Measurements from ENCODE around the gene PKIG. TPM values are rescaled to one million over a fixed set of nuclear protein-coding genes. Genes with fewer than 3 reads are reported as not detected.

The PKIG gene
- total RNA-seq, 2 donors from 2014 or later: 61.5 to 77.6 TPM

DNA sequence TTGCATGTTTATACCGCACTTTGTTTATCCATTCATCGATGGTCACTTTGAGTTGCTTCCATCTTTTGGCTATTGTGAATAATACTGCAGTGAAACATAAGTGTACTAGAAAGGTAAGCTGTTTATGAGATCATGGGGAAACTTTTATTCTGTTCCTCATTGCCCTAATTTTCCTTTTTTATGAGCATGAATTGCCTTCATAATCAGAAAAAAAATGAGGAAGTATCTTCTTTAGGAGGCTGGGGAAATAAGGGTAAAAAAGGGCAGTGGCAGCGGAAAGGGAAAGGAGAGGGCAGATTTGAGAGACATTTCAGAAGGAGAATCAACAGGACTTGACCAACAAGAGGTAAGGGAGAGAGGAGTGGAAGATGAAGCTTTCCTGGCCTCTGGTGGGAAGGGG is 46.2 kb upstream of the PKIG start:
- no peaks in the 10 kb centered on the region for H3K9me3 Mint-ChIP-seq
- Histone ChIP-seq H3K36me3 (ENCODE audit: control insufficient read depth, insufficient read depth, low read length) (no peaks in the 10 kb centered on the region), H3K4me1 (ENCODE audit: control insufficient read depth, insufficient read depth, low read length) (no peaks in the 10 kb centered on the region), H3K4me3 (ENCODE audit: low read length) (peak overlapping the region; percentile 19), H3K9ac (ENCODE audit: extremely low read depth, low read length, poor library complexity, severe bottlenecking) (no peak overlapping the region), H3K27ac (ENCODE audit: low read depth, low read length) (no peak overlapping the region), H3K9me3 (ENCODE audit: control insufficient read depth, low read length) (no peaks in the 10 kb centered on the region), H3K27me3 (ENCODE audit: control insufficient read depth, insufficient read depth, low read length, poor library complexity, severe bottlenecking) (no peaks in the 10 kb centered on the region)
- H3K27ac Mint-ChIP-seq: peak overlapping the region; percentile 57
- TF ChIP-seq, protein P1, sequence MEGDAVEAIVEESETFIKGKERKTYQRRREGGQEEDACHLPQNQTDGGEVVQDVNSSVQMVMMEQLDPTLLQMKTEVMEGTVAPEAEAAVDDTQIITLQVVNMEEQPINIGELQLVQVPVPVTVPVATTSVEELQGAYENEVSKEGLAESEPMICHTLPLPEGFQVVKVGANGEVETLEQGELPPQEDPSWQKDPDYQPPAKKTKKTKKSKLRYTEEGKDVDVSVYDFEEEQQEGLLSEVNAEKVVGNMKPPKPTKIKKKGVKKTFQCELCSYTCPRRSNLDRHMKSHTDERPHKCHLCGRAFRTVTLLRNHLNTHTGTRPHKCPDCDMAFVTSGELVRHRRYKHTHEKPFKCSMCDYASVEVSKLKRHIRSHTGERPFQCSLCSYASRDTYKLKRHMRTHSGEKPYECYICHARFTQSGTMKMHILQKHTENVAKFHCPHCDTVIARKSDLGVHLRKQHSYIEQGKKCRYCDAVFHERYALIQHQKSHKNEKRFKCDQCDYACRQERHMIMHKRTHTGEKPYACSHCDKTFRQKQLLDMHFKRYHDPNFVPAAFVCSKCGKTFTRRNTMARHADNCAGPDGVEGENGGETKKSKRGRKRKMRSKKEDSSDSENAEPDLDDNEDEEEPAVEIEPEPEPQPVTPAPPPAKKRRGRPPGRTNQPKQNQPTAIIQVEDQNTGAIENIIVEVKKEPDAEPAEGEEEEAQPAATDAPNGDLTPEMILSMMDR (conservative IDR thresholded peaks at IDR 0.05): no peak
- H3K4me1 Mint-ChIP-seq: peaks cover 14% of the 10 kb centered on the region
- no peak for DNase-seq
- 95 to 100% methylated on average over 3 of the region's 3 CpGs for WGBS, 2 experiments (ENCODE audit: insufficient coverage in 1 of 2, insufficient read length in 1 of 2)
- H3K4me3 Mint-ChIP-seq: no peak overlapping the region
- no peaks in the 10 kb centered on the region for H3K36me3 Mint-ChIP-seq (ENCODE audit: low read depth)
- H3K27me3 Mint-ChIP-seq (ENCODE audit: insufficient read depth): no peaks in the 10 kb centered on the region

DNA sequence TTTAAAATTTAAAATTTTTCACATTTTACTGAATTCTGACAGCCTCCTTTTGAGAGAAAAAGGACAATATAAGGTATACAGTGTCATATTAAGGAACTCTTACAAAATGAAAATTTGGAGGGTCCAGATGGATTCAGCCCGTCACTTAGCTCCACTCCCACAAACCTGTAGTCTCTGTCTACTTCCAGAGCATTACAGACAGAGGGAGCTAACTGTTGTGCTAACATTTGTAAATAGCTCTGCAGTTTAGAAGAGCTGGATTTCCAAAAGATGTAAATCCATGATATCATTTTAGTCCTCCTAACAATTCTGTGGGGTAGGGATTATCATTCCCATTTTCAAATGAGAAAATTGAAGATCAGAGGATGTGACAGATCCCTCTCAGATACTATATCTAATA is 44.4 kb upstream of the PKIG start:
- H3K4me3 Mint-ChIP-seq: no peak overlapping the region
- Histone ChIP-seq H3K9me3 (ENCODE audit: control insufficient read depth, low read length) (no peaks in the 10 kb centered on the region), H3K4me1 (ENCODE audit: control insufficient read depth, insufficient read depth, low read length) (no peaks in the 10 kb centered on the region), H3K4me3 (ENCODE audit: low read length) (no peak overlapping the region), H3K36me3 (ENCODE audit: control insufficient read depth, insufficient read depth, low read length) (no peaks in the 10 kb centered on the region), H3K9ac (ENCODE audit: extremely low read depth, low read length, poor library complexity, severe bottlenecking) (no peak overlapping the region), H3K27ac (ENCODE audit: low read depth, low read length) (no peak overlapping the region), H3K27me3 (ENCODE audit: control insufficient read depth, insufficient read depth, low read length, poor library complexity, severe bottlenecking) (no peaks in the 10 kb centered on the region)
- TF ChIP-seq, protein P1 (conservative IDR thresholded peaks at IDR 0.05): peak; percentile 50
- peak; percentile 6 for DNase-seq
- no peaks in the 10 kb centered on the region for H3K9me3 Mint-ChIP-seq
- WGBS, 2 experiments (ENCODE audit: insufficient coverage in 1 of 2, insufficient read length in 1 of 2): 92% methylated on average over 1 of the region's 1 CpG; no CpG with 5 or more reads in 1 of the 2 experiments
- no peak overlapping the region for H3K27ac Mint-ChIP-seq
- H3K4me1 Mint-ChIP-seq: peaks cover 16% of the 10 kb centered on the region
- H3K27me3 Mint-ChIP-seq (ENCODE audit: insufficient read depth): no peaks in the 10 kb centered on the region
- no peaks in the 10 kb centered on the region for H3K36me3 Mint-ChIP-seq (ENCODE audit: low read depth)

DNA sequence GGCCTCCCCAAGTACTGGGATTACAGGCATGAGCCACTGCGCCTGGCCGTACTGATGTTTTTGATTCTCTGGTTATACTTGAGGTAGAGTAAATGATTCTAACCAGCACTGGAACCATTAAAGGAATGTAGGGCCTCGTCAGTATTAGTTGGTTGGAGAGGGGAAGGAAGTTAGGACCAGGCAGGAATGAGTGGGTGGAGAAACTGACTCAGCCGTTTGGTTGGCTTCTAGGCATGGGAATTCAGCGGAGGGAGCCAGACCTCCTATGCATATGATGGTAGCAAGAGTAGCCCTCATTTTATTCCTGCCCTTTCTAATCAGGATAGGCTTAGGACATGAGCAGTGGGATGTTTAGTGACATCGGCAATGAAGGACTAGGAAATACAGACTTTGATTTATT is 41.5 kb upstream of the PKIG start:
- Histone ChIP-seq H3K27me3 (ENCODE audit: control insufficient read depth, insufficient read depth, low read length, poor library complexity, severe bottlenecking) (no peaks in the 10 kb centered on the region), H3K9me3 (ENCODE audit: control insufficient read depth, low read length) (no peaks in the 10 kb centered on the region), H3K4me1 (ENCODE audit: control insufficient read depth, insufficient read depth, low read length) (no peaks in the 10 kb centered on the region), H3K9ac (ENCODE audit: extremely low read depth, low read length, poor library complexity, severe bottlenecking) (no peak overlapping the region), H3K27ac (ENCODE audit: low read depth, low read length) (no peak overlapping the region), H3K4me3 (ENCODE audit: low read length) (no peak overlapping the region), H3K36me3 (ENCODE audit: control insufficient read depth, insufficient read depth, low read length) (no peaks in the 10 kb centered on the region)
- DNase-seq: no peak
- peaks cover 15% of the 10 kb centered on the region for H3K4me1 Mint-ChIP-seq
- H3K9me3 Mint-ChIP-seq: no peaks in the 10 kb centered on the region
- H3K27ac Mint-ChIP-seq: peak overlapping the region; percentile 27
- TF ChIP-seq, protein P1 (conservative IDR thresholded peaks at IDR 0.05): no peak
- H3K36me3 Mint-ChIP-seq (ENCODE audit: low read depth): no peaks in the 10 kb centered on the region
- no peak overlapping the region for H3K4me3 Mint-ChIP-seq
- no peaks in the 10 kb centered on the region for H3K27me3 Mint-ChIP-seq (ENCODE audit: insufficient read depth)
- 82 to 93% methylated on average over 5 to 6 of the region's 6 CpGs for WGBS, 2 experiments (ENCODE audit: insufficient coverage in 1 of 2, insufficient read length in 1 of 2)
